PFSK-1 (cell line): ENCODE data around the gene MAD2L1BP.

Source experiments
- FOXP2 ChIP-seq: optimal IDR thresholded peaks from 2 replicates; pipeline ENCODE3; 2011; ENCODE audit warnings: borderline replicate concordance, control low read depth, inconsistent platforms; ENCODE audit not compliant: insufficient read depth; ENCODE audit errors: extremely low read length, extremely low read depth
- POLR2AphosphoS5 ChIP-seq: IDR thresholded peaks from 2 replicates; pipeline ENCODE4 v1.6.1; 2012; ENCODE audit warnings: low read depth, mild to moderate bottlenecking, control low read depth, low read length, moderate library complexity
- SIN3A ChIP-seq: IDR thresholded peaks from 2 replicates; pipeline ENCODE4 v1.6.1; 2012; ENCODE audit warnings: mild to moderate bottlenecking, low read length, moderate library complexity, borderline replicate concordance; ENCODE audit not compliant: insufficient read depth
- TAF1 ChIP-seq: IDR thresholded peaks from 2 replicates; pipeline ENCODE4 v1.6.1; 2012; ENCODE audit warnings: low read length, control low read depth, borderline replicate concordance; ENCODE audit not compliant: insufficient read depth
- TF ChIP-seq, protein P1 (sequence below), 2 experiments: IDR thresholded peaks; 2 replicates each; pipeline versions ENCODE4 v1.6.1 to v1.8.0; 2011 to 2012; ENCODE audit warnings: low read depth in 2 of 2, low read length in 2 of 2, control low read depth in 1 of 2, inconsistent platforms in 1 of 2, mild to moderate bottlenecking in 1 of 2, moderate library complexity in 1 of 2; ENCODE audit not compliant: insufficient read depth in 1 of 2

DNA sequence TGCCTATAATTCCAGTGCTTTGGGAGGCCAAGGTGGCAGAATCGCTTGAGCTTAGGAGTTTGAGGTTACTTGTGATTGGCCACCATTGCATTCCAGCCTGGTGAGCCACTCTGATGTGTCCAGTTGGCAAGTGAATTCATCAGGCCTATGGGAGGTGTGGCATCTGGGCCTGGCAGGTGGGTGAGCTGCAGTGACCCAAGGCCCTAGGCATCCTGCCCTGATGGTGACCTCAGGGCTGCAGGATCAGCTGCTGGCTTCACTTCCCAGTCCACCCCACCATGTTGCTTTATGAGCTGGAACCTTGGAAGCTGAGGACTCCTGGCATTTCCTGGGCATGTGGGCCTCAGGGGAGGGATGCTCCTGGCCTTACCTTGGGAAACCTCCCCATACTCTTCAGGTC is 29.7 kb downstream of the MAD2L1BP start:
- TF ChIP-seq POLR2AphosphoS5 (no peak), TAF1 (no peak), SIN3A (no peak), FOXP2 (no peak)
- TF ChIP-seq, protein P1, sequence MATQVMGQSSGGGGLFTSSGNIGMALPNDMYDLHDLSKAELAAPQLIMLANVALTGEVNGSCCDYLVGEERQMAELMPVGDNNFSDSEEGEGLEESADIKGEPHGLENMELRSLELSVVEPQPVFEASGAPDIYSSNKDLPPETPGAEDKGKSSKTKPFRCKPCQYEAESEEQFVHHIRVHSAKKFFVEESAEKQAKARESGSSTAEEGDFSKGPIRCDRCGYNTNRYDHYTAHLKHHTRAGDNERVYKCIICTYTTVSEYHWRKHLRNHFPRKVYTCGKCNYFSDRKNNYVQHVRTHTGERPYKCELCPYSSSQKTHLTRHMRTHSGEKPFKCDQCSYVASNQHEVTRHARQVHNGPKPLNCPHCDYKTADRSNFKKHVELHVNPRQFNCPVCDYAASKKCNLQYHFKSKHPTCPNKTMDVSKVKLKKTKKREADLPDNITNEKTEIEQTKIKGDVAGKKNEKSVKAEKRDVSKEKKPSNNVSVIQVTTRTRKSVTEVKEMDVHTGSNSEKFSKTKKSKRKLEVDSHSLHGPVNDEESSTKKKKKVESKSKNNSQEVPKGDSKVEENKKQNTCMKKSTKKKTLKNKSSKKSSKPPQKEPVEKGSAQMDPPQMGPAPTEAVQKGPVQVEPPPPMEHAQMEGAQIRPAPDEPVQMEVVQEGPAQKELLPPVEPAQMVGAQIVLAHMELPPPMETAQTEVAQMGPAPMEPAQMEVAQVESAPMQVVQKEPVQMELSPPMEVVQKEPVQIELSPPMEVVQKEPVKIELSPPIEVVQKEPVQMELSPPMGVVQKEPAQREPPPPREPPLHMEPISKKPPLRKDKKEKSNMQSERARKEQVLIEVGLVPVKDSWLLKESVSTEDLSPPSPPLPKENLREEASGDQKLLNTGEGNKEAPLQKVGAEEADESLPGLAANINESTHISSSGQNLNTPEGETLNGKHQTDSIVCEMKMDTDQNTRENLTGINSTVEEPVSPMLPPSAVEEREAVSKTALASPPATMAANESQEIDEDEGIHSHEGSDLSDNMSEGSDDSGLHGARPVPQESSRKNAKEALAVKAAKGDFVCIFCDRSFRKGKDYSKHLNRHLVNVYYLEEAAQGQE (IDR thresholded peaks at IDR 0.05; ENCODE audit: insufficient read depth in 1 of 2, low read depth in 2 of 2, low read length in 2 of 2): no peak
